Neural cell (in vitro differentiated cells): Measurements from ENCODE around the gene ABCA13. TPM values are rescaled to one million over a fixed set of nuclear protein-coding genes. Genes with fewer than 3 reads are reported as not detected.

Source experiments
- H2AFZ ChIP-seq: fragments of 200-600, 300-800 bp; sonication (generic), shearing (Covaris generic); 2 replicates; pipeline ENCODE4 v1.6.0; 2014; ENCODE audit warnings: low read depth, mild to moderate bottlenecking, antibody characterized with exemption, low read length, moderate library complexity
- H3F3A ChIP-seq: fragments of 200-600 bp; shearing (Covaris generic); 2 replicates; pipeline ENCODE4 v1.6.1; 2016; ENCODE audit warnings: mild to moderate bottlenecking, moderate library complexity, mixed read lengths, antibody characterized with exemption, low read length; ENCODE audit not compliant: insufficient read depth, poor library complexity, severe bottlenecking
- H3K27ac ChIP-seq: fragments of 200-600, 300-800 bp; sonication (generic), shearing (Covaris generic); 2 replicates; pipeline ENCODE4 v1.5.1; 2014; ENCODE audit warnings: mild to moderate bottlenecking, low read length, moderate library complexity
- H3K27me3 ChIP-seq: fragments of 300-800, 200-600 bp; sonication (generic), shearing (Covaris generic); 2 replicates; pipeline ENCODE4 v1.6.0; 2014; ENCODE audit warnings: mild to moderate bottlenecking, low read depth, low read length, moderate library complexity; ENCODE audit not compliant: insufficient read depth
- H3K36me3 ChIP-seq: fragments of 300-800, 200-600 bp; sonication (generic), shearing (Covaris generic); 2 replicates; pipeline ENCODE4 v1.5.1; 2014; ENCODE audit warnings: mild to moderate bottlenecking, antibody characterized with exemption, low read length, moderate library complexity; ENCODE audit not compliant: insufficient read depth
- H3K4me2 ChIP-seq: fragments of 300-800, 200-600 bp; sonication (generic), shearing (Covaris generic); 2 replicates; pipeline ENCODE4 v1.6.0; 2014; ENCODE audit warnings: mild to moderate bottlenecking, low read length
- H3K4me3 ChIP-seq: fragments of 300-800, 200-600 bp; sonication (generic), shearing (Covaris generic); 2 replicates; pipeline ENCODE4 v1.5.1; 2014; ENCODE audit warnings: mild to moderate bottlenecking, low read length, moderate library complexity
- H3K79me2 ChIP-seq: fragments of 200-600 bp; shearing (Covaris generic); replicated peaks from 2 replicates; pipeline ENCODE4 v1.6.0; 2014; ENCODE audit warnings: mild to moderate bottlenecking, low read length, moderate library complexity; ENCODE audit not compliant: insufficient read depth
- H3K9ac ChIP-seq: fragments of 300-800, 200-600 bp; sonication (generic), shearing (Covaris generic); 2 replicates; pipeline ENCODE4 v1.6.1; 2016; ENCODE audit warnings: mild to moderate bottlenecking, low read length, mixed read lengths
- H3K9me2 ChIP-seq: fragments of 200-600 bp; shearing (Covaris generic); 2 replicates; pipeline ENCODE4 v1.6.1; 2016; ENCODE audit warnings: mild to moderate bottlenecking, low read length, mixed read lengths; ENCODE audit not compliant: insufficient read depth
- H3K9me3 ChIP-seq: fragments of 200-600, 300-800 bp; sonication (generic), shearing (Covaris generic); 2 replicates; pipeline ENCODE4 v1.6.1; 2016; ENCODE audit warnings: mild to moderate bottlenecking, mixed run types, low read length, moderate library complexity, mixed read lengths
- H4K20me1 ChIP-seq: fragments of 200-600 bp; shearing (Covaris generic); 2 replicates; pipeline ENCODE4 v1.6.1; 2016; ENCODE audit warnings: mild to moderate bottlenecking, mixed run types; ENCODE audit not compliant: insufficient read depth
- EP300 ChIP-seq: fragments of 450-650 bp; conservative IDR thresholded peaks from 2 replicates; pipeline ENCODE4 v1.6.1; 2014; ENCODE audit warnings: antibody characterized with exemption, mild to moderate bottlenecking, moderate library complexity; ENCODE audit not compliant: poor library complexity, severe bottlenecking
- EZH2 ChIP-seq: fragments of 200-600, 300-800 bp; shearing (Covaris generic), sonication (generic); IDR thresholded peaks from 2 replicates; pipeline ENCODE4 v1.6.1; 2014; ENCODE audit warnings: antibody characterized with exemption, low read length, borderline replicate concordance, mild to moderate bottlenecking; ENCODE audit not compliant: insufficient read depth, poor library complexity, severe bottlenecking
- MXI1 ChIP-seq: fragments of 450-650 bp; conservative IDR thresholded peaks from 2 replicates; pipeline ENCODE4 v1.6.1; 2014; ENCODE audit warnings: antibody characterized with exemption, mild to moderate bottlenecking; ENCODE audit not compliant: poor library complexity, severe bottlenecking
- POLR2AphosphoS5 ChIP-seq: IDR thresholded peaks from 2 replicates; pipeline ENCODE4 v1.6.1; 2012
- RAD21 ChIP-seq: fragments of 450-650 bp; conservative IDR thresholded peaks from 2 replicates; pipeline ENCODE4 v1.6.1; 2014; ENCODE audit warnings: antibody characterized with exemption, mild to moderate bottlenecking, moderate library complexity
- SMC3 ChIP-seq: fragments of 450-650 bp; conservative IDR thresholded peaks from 2 replicates; pipeline ENCODE4 v1.6.1; 2014; ENCODE audit warnings: antibody characterized with exemption, mild to moderate bottlenecking, moderate library complexity; ENCODE audit not compliant: poor library complexity
- TAF1 ChIP-seq: IDR thresholded peaks from 2 replicates; pipeline ENCODE4 v1.6.1; 2012; ENCODE audit warnings: low read depth
- polyA plus RNA-seq: library from polyadenylated mRNA; depleted of rRNA; stranded (reverse); fragments of >200 nt; gene quantifications from 2 replicates; pipeline ENCODE4 v1.2.3, GENCODE V29; 2014
- TF ChIP-seq, protein P1 (sequence below): fragments of 450-650 bp; IDR thresholded peaks from 2 replicates; pipeline ENCODE4 v1.5.1; 2014; ENCODE audit warnings: antibody characterized with exemption, mild to moderate bottlenecking, moderate library complexity; ENCODE audit not compliant: poor library complexity, severe bottlenecking
- TF ChIP-seq, protein P2 (sequence below): IDR thresholded peaks from 2 replicates; pipeline ENCODE4 v1.6.1; 2012; ENCODE audit warnings: borderline replicate concordance

ABCA13 gene
- polyA plus RNA-seq, 1 donor from 2014 or later, result 0.20 TPM

DNA sequence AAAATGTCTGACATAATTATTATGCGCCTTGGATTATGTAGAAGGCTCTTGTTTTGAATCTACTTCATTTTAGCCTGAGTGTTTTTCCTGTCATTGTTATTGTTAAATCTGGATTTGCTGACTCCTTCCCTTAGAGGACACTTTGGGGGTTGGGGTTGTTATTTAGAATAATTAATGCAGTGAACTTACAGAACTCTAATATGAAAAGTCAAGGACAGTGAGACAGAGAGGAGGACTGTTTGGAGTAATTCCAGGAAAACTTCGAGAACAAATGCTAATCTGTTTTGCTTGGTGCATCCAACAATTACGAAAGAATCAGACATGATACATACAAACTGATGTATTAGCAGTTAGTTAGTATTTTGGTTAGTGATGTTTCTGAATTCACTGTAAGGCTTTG lies 146.1 kb downstream of the ABCA13 start:
- no peaks in the 10 kb centered on the region for H4K20me1 ChIP-seq
- no peaks in the 10 kb centered on the region for H3K9me2 ChIP-seq
- no peak overlapping the region for H3K9ac ChIP-seq
- H3K79me2 ChIP-seq, result no peaks in the 10 kb centered on the region
- no peaks in the 10 kb centered on the region for H3K9me3 ChIP-seq
- no peak overlapping the region for H2AFZ ChIP-seq
- no peaks in the 10 kb centered on the region for H3K27me3 ChIP-seq
- H3K4me3 ChIP-seq, result no peak overlapping the region
- H3K36me3 ChIP-seq, result no peaks in the 10 kb centered on the region
- no peak overlapping the region for H3K27ac ChIP-seq
- TF ChIP-seq TAF1 (no peak), EZH2 (no peak), EP300 (no peak), RAD21 (no peak), MXI1 (no peak)
- TF ChIP-seq, protein P1, sequence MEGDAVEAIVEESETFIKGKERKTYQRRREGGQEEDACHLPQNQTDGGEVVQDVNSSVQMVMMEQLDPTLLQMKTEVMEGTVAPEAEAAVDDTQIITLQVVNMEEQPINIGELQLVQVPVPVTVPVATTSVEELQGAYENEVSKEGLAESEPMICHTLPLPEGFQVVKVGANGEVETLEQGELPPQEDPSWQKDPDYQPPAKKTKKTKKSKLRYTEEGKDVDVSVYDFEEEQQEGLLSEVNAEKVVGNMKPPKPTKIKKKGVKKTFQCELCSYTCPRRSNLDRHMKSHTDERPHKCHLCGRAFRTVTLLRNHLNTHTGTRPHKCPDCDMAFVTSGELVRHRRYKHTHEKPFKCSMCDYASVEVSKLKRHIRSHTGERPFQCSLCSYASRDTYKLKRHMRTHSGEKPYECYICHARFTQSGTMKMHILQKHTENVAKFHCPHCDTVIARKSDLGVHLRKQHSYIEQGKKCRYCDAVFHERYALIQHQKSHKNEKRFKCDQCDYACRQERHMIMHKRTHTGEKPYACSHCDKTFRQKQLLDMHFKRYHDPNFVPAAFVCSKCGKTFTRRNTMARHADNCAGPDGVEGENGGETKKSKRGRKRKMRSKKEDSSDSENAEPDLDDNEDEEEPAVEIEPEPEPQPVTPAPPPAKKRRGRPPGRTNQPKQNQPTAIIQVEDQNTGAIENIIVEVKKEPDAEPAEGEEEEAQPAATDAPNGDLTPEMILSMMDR, result no peak
- H3K4me2 ChIP-seq, result no peak overlapping the region
- H3F3A ChIP-seq, result no peaks in the 10 kb centered on the region

DNA sequence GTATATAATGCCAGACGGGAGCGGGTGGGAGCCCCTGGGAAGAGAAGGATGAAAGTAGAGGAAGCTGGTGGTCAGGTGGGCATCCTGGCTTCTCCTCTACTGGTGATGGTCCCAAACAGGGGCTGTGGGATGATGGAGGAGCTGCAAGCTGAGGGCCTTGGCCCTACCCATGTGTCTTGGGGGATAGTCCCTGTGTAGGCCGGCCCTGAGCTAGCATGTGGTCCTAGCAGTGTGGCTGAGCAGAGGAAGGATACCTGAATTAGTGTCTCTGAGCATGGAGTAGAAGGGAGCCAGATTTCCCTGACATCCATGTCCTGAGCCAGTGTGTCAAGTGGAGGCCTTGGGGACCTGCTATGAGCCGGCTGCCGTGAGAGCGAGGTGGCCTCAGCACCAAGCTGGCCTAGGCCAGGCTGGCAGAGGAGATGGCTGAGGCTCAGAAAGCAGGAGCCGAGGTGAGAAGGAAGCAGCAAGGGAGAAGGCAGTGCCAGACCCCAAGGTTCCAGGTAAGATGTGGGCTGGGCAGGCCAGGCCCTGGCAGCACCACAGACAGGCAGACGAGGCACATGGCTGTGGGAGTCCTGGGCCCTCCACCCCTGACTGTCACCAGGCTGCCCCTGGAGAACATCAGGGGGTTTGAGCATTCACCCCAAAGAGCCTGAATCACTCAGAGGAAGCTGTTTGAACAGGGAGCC lies 150.2 kb downstream of the ABCA13 start:
- Histone ChIP-seq H3K27me3 (no peaks in the 10 kb centered on the region), H3K79me2 (no peaks in the 10 kb centered on the region), H2AFZ (no peak overlapping the region), H4K20me1 (no peaks in the 10 kb centered on the region), H3K9ac (no peak overlapping the region), H3K9me3 (peaks cover 8% of the 10 kb centered on the region), H3K36me3 (no peaks in the 10 kb centered on the region), H3K27ac (no peak overlapping the region), H3F3A (no peaks in the 10 kb centered on the region), H3K4me2 (no peak overlapping the region), H3K4me3 (no peak overlapping the region), H3K9me2 (no peaks in the 10 kb centered on the region)
- TF ChIP-seq EZH2 (no peak), POLR2AphosphoS5 (no peak), SMC3 (no peak), EP300 (no peak), RAD21 (no peak), MXI1 (no peak), TAF1 (no peak)
- TF ChIP-seq, protein P2, sequence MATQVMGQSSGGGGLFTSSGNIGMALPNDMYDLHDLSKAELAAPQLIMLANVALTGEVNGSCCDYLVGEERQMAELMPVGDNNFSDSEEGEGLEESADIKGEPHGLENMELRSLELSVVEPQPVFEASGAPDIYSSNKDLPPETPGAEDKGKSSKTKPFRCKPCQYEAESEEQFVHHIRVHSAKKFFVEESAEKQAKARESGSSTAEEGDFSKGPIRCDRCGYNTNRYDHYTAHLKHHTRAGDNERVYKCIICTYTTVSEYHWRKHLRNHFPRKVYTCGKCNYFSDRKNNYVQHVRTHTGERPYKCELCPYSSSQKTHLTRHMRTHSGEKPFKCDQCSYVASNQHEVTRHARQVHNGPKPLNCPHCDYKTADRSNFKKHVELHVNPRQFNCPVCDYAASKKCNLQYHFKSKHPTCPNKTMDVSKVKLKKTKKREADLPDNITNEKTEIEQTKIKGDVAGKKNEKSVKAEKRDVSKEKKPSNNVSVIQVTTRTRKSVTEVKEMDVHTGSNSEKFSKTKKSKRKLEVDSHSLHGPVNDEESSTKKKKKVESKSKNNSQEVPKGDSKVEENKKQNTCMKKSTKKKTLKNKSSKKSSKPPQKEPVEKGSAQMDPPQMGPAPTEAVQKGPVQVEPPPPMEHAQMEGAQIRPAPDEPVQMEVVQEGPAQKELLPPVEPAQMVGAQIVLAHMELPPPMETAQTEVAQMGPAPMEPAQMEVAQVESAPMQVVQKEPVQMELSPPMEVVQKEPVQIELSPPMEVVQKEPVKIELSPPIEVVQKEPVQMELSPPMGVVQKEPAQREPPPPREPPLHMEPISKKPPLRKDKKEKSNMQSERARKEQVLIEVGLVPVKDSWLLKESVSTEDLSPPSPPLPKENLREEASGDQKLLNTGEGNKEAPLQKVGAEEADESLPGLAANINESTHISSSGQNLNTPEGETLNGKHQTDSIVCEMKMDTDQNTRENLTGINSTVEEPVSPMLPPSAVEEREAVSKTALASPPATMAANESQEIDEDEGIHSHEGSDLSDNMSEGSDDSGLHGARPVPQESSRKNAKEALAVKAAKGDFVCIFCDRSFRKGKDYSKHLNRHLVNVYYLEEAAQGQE, result no peak
- TF ChIP-seq, protein P1, result no peak
